ENCODE measurements around the gene RFC2.
A peak's percentile ranks its signal among the peaks of the same experiment; 100 is the strongest.
"Not testable (repeated sequence)": the region's sequence is repeated elsewhere in the genome, so short reads cannot be mapped to it uniquely, and the experiment has no call there.

Gene RFC2

DNA sequence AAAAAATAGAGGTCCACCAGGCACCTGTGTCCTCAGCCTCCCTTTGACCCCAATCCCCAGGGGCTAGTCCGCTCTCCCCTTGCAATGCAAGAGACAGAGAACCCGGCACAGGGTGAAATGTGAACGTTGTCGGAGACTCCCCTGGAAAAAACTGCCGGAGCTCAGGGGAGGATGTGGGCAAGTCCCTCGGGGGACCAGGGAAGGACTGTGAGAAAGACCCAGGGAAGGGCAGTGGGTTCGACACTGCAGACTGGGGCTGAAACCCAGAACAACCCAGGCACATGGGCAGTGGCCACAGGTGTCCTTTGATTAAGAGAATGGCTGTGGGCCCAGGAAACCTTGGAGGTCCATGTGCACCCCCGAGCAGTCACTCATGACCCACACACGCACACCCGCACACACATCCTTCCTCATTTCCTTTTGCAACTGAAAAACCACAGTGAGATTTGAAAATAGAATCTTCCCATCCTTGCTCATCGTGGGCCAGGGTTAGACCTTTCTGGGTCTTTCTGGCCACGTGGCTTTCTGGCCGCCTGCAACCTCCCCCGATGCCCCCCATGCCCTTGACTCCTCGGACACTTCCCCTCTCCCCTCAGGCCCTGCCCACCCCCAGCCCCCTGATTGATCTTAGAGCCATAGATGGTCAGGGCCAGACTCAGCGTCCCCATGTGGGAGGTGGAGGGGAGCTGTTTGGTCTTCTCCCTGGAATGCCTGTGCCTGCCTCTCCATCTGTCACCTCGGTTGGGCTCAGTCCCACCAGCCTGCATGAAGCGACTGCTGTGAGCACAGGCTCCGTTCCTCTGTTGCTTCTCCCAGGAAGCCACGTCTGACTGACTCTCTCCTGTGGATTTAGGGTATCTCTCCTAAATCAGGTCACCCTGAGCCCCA is 36.5 kb downstream of the RFC2 start:
- no peak for DNase-seq (ENCODE audit: low read depth)

DNA sequence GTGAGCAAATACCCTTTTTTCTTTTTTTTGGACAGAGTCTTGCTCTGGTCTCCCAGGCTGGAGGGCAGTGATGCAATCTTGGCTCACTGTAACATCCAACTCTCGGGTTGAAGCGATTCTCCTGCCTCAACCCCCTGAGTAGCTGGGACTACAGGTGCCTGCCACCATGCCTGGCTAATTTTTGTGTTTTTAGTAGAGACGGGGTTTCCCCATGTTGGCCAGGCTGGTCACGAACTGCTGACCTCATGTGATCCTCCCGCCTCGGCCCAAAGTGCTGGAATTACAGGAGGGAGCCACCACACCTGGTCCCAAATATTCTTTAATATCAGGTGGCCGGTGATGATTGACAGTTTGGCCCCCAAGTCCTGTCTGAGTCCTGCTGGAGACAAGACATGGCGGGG is 37.8 kb downstream of the RFC2 start:
- no peak for DNase-seq (ENCODE audit: low read depth)

DNA sequence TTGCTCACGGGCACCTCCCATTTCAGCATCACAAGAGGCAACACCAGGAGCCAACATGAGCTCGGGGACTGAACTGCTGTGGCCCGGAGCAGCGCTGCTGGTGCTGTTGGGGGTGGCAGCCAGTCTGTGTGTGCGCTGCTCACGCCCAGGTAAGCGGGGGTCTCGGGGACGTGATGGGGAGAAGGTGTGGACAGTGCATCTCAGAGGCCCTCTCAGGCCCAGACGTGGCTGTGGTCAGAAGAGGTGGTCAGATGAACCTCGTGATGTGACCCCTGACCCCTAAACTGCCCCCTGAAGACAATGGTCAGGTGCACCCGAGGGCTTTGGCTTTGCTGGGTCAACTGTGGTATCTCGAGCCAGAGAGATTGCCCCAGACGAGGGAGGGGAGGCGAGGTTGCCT is 38.3 kb downstream of the RFC2 start:
- no peak for DNase-seq (ENCODE audit: low read depth)

DNA sequence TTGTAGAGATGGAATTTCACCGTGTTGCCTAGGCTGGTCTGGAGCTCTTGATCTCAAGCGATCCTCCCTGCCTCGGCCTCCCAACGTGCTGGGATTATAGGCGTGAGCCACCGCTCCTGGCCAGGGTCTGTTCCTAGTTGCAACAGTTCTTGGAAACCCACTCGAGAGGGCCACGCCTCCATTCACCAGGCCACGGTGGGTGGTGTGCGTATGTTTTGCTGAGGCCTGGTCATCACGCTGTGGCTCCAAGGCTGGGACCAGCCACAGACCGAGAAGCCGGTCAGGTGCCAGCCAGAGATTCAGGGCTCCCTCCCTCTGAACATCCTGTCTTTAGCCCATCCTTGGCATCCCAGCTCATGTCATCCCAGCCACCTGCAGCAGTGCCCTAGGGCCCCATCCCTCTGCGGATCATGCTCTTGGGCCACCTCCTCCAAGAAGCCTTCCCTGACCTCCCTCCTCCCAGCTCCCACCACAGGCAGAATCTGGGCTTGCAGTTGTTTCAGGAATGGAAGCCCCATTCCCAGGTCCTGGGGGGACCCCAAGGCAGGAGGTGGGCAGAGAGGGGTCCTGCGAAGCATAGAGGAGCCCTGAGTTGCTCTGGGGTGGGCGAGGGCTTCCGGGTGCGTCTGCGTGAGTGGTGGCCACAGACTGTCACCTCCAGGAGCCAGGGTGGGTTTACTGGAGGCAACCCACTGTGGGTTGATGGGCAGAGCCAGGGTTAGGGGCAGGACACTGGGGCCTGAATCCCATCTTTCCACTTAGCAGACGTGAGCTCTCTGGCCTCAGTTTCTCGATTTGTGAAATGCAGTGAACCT is 39.2 kb downstream of the RFC2 start:
- no peak for DNase-seq (ENCODE audit: low read depth)

DNA sequence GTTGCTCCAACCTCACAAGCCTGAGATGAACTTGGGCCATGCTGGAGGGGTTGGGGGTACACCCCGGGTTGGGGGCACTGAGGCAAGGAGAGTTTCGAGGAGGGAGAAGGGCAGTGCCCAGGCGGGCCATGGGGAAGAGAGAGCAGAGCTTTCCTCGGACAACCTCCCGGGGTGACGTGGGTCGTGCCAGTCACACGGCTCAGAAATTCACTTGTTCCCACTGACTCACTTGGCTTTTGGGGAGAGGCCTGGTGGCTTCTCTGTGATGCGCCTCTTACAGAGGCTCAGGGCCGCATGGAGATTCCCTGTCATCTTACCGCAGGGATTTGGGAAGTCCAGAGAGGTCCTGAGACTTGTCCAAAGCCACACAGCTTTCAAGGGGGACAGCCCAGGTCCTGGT is 41.5 kb downstream of the RFC2 start:
- no peak for DNase-seq (ENCODE audit: low read depth)

DNA sequence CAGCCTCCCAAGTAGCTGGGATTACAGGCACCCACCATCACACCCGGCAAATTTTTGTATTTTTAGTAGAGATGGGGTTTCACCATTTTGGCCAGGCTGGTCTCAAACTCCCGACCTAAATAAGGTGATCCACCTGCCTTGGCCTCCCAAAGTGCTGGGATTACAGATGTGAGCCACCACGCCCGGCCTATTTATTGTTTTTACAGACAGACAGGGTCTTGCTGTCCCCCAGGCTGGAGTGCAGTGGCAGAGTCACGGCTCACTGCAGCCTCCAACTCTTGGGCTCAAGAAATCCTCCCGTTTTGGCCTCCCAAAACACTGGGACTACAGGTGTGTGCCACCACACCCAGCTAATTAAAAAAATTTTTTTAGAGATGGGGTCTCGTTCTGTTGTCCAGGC is 46.0 kb downstream of the RFC2 start:
- DNase-seq (ENCODE audit: low read depth): not testable (repeated sequence)

DNA sequence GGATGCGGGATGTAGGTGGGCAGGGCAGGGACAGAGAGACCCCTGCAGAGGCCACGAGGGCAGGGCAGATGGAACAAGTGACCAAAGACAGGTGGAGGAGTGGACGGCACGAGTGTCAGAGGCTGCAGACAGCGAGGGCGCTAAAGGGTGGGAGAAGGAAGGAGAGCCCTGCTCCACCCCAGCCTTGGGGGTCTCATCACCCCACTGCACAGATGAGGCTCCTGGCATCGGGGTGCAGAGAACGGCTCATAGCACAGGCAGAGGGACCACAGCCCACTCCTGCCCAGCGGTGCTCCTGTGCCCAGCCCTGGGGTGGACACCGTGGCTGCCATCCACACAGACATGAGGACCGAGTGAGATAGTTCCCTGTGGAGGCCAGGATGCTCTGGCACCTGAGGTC is 46.6 kb downstream of the RFC2 start:
- DNase-seq (ENCODE audit: low read depth): no peak

DNA sequence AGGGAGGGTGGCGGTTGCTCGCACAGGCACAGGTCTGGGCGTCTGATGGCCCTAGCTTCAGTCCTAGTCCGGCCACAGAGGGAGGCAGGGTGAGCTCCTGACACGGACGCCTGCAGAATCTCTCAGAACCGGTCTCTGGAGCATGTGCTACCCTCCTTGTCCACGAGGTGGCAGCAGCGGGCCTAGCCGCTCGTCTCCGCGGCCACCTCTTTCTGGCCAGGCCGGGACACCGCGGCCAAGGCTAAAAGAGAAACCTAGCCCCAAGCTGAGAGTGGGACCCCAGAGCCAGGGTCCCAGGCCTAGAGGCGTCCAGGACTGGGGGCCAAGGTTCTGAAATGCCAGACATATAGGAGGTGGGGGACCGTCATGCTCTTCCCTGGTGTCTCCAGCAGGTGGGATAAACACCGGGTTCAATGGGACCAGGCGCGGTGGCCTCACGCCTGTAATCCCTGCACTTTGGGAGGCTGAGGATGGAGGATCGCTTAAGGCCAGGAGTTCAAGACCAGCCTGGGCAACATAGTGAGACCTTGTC is 47.5 kb downstream of the RFC2 start:
- DNase-seq (ENCODE audit: low read depth): peak; percentile 36

DNA sequence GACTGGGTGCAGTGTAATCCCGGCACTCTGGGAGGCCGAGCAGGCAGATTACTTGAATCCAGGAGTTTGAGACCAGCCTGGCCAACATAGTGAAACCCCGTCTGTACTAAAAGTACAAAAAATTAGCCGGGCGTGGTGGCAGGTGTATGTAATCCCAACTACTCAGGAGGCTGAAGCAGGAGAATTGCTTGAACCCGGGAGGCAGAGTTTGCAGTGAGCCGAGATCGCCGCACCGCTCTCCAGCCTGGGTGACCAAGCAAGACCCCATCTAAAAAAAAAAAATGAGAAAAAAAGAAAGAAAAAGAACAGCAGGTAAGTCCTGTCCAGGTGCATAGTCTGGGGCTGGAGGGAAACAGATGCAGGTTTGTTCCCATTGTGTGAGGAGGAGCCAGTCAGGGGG is 48.1 kb downstream of the RFC2 start:
- not testable (repeated sequence) for DNase-seq (ENCODE audit: low read depth)

DNA sequence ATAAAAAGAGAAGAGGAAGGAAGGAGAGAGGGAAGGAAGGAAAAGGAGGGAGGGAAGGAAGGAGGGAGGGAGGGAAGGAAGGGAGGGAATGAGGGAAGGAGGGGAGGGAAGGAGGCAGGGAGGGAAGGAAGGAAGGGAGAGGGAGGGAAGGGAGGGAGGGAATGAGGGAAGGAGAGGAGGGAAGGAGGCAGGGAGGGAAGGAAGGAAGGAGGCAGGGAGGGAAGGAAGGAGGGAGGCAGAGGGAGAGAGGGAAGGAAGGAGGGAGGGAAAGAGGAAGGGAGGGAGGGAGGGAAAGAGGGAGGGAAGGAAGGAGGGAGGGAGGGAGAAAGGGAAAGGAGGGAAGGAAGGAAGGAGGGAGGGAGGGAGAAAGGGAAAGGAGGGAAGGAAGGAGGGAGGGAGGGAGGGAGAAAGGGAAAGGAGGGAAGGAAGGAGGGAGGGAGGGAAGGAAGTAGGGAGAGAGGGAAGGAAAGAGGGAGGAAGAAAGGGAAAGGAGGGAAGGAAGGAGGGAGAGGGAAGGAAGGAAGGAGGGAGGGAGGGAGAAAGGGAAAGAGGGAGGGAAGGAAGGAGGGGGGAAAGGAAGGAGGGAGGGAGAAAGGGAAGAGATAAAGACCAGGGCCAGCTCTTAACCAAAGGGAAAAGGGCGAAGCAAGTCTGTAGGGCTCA is 50.1 kb downstream of the RFC2 start:
- no peak for DNase-seq (ENCODE audit: low read depth)

DNA sequence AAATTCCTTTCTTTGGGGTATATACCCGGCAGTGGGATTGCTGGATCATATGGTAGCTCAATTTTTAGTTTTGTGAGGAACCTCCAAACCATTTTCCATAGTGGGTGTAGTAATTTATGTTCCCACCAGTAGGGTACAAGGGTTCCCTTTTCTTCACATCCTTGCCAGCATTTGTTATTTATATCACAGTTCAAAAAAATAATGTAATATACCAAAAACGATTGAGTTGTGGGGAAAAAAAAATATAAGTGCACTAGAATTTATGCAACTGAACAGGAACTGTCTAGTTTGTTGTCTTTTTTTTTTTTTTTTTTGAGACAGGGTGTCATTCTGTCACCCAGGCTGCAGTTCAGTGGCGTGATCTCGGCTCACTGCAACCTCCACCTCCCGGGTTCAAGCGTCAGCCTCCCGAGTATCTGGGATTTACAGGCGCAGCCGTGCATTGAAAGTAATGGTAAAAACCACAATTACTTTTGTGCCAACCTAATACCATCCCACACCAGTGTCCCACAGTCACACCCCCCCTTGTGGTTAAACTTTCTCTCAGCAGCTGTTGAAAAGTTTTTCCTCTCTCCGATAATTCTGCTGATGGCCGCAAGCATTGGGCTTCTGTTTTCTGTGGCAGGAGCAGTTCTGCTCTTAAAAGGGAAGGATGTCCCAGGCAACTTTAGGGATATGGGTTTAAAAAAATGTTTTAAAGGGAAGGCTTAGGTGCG is 51.2 kb downstream of the RFC2 start:
- peak; percentile 42 for DNase-seq (ENCODE audit: low read depth)

DNA sequence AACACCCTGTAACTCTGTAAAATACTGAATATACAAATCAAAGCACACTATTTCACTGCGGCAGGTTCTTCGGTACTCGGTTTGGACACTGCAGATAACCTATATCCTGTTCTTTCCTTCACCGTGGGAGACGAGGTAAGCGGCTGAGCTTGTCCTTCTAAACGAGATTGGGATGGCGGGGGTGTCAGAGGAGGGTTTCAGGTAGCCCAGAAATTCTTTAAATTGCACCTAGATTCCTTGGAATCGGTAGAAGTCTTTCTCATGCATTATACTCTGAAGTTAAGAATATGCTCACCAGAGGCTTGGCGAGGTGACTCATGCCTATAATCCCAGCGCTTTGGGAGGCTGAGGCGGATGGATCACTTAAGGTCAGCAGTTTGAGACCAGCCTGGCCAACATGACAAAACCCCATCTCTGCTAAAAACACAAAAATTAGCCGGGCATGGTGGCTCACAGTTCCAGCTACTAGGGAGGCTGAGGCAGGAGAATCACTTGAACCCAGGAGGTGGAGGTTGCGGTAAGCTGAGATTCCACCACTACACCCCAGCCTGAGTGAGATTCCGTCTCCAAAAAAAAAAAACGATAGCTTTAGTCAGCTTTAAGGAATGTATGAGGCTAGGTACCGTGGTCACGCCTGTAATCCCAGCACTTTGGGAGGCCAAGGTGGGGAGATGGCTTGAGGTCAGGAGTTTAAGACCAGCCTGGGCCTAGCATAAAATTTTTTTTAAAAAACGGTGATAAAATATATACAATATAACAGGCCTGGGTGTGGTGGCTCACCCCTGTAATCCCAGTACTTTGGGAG is 54.4 kb downstream of the RFC2 start:
- DNase-seq (ENCODE audit: low read depth): no peak

DNA sequence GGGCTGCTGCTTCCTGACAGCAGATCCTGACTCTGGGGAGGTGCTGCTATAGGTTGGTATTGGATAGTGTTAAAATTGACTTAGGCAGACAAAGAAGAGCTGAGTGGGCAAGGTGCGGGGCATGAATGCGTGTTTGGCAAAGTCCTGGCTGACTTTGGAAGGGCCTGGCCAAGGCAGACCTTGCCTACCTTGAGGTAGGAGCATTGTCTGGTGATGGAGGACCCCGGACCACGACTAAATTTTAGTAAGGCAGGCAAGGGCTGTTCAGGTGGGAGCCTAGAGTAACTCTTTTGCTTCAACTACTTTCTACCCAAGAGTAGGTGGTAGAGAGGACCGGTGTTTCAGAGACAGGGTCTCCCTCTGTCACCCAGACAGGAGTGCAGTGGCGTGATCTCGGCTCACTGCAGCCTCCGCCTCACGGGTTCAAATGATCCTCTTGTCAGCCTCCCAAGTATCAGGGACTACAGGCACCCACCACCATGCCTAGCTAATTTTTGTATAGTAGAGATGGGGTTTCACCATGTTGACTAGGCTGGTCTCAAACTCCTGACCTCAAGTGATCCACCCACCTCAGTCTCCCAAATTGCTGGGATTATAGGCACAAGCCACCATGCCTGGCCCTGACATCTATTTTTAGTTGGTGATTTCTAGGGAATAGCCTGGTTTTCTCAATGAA is 56.6 kb downstream of the RFC2 start:
- no peak for DNase-seq (ENCODE audit: low read depth)

DNA sequence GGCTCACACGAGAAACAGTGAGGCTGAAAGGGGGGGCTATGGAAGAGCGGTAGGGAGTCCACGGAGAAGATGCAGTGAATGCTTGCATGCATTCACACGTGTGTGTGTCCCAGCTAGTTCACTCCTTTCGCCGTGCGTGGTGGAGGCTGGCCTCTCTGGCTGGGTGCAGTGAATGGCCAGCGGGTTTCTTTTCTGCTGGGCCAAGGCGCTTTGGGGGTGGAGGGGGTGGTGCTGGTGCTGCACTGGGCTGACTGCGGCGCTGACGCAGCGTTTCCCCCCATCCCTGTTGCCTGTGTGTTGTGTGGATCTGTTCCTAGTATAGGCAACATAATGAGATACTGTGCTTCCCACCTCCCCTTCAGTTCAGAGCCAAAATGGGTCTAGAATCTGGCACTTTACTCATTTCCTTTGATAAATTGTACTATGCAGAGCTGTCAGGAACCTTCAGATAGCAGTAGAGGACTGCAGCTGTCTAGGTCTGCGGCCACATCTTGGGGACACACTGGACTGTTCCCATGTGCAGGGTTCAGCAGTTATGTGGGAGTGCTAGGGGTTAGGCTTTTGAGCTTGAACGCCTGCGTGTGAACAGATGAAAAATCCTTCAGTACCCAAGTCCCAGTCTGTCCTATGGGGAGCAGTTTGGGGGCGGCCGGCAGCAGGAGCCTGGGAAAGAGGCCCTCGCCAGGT is 58.1 kb downstream of the RFC2 start:
- not testable (repeated sequence) for DNase-seq (ENCODE audit: low read depth)

DNA sequence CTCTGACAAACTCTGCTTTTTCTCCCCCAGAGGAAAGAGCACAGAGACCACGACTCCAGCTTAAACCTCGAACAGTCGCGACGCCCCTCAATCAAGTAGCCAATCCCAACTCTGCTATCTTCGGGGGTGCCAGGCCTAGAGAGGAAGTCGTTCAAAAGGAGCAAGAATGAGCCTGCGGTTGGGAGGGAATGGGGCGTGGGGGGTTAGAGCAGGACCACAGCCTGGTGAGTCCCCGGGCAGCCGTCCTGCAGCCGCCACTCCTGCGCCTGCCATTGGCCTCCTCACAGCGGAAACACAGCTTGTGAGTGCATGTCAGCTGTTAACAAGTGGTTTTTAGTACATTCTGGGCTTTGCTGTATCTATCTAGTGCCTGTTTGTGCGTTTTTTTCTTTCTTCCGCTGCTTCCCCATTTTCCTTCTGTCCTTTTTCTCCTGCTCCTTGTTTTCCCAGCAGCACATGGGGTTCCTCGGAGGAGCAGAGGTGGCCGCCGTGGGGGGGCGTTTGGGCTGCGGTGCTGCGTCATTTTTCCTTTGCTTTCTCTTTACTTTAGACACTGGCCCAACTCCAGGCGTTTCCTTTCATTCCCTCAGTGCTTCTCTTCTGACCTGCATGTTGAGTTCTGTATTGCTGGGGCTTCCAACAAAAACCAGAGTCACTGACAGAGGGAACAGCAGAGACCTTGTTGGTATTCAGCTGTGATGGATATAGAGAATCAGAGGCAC is 58.9 kb downstream of the RFC2 start:
- DNase-seq (ENCODE audit: low read depth): not testable (repeated sequence)

DNA sequence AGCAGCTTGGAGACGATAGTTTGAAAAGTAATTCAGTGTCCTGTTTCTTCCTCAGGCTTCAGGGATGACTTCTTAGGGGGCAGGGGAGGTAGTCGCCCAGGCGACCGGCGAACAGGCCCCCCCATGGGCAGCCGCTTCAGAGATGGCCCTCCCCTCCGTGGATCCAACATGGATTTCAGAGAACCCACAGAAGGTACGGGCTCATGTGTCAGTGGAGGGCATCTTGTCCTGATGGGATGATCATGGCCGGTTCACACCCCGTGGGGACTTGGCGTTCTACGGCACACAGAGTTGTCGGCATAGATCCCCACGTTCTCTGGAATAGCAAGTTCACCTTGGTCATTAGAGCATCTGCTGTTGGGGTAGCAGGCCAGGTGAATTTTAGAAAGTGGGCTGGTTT is 59.5 kb downstream of the RFC2 start:
- no peak for DNase-seq (ENCODE audit: low read depth)

DNA sequence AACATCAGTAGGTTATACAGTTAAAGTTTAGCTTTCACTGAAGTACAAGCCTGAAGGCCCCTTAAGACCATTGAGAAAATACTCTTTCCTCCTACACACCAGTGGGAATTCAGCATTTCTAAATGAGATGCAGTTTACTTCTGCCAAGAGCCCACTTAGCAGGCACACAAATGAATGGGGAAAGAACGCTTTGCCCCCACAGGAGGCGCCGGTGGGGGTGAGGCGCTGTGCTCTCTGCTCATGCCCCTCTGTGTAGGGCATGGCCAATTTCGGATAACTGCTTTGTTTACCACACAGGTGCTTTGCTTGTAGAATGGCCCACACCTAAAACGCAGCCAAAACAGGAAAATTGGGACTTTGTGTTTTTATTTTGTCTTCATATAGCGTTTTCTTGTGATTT is 60.3 kb downstream of the RFC2 start:
- DNase-seq (ENCODE audit: low read depth): no peak

DNA sequence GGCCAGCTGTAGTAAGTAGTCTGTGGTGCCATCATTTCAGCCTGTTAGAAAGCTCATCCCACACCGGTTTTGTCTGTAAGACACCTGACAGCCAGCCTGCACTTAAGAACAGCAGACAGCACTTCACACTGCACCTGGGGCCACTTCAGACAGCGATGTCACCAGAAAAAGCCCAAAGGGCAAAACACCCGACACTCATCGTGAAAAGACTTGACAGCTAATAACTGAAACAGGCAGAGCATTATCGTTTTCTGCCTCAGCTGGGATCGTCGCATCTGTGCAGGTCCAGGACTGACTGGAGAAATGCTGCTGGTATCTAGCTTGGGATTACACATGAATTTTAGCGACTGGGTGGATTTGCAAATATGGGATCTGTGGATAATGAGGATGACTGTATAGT is 61.1 kb downstream of the RFC2 start:
- no peak for DNase-seq (ENCODE audit: low read depth)

DNA sequence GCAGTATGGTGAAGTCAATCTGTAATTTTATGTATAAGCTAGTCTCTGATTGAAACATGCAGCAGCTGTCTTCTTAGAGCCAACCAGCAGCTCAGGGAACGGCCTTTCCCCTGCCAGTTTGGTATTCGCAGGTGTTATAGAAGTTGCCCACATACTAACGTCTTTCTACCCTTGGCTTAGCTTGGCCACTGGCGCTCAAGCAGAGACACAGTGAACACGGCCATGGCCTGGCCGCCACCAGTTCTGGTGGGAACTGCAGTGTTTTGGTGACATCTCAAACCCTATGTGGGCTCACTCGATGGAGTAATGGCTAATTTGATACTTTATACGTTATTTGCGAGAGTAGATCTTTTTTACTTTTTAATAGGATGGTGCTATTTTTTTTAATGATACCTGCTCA is 63.0 kb downstream of the RFC2 start:
- no peak for DNase-seq (ENCODE audit: low read depth)
